HepG2 (cell line): ENCODE data around the gene AP1M2. TPM values are rescaled to one million over a fixed set of nuclear protein-coding genes. Genes with fewer than 3 reads are reported as not detected.
A peak's percentile ranks its signal among the peaks of the same experiment; 100 is the strongest.

Source experiments
- AFF4 ChIP-seq: sonication (generic); formaldehyde crosslinking; IDR thresholded peaks from 2 replicates; pipeline ENCODE4 v1.4.0; 2020; ENCODE audit warnings: missing genetic modification reagents
- ATM ChIP-seq: fragments of 450-650 bp; IDR thresholded peaks from 2 replicates; pipeline ENCODE4 v1.7.1; 2017; ENCODE audit warnings: mild to moderate bottlenecking, borderline replicate concordance
- ETV5 ChIP-seq: IDR thresholded peaks from 2 replicates; pipeline ENCODE4 v1.6.1; 2018; ENCODE audit warnings: missing biosample characterization, missing genetic modification reagents, inconsistent platforms, borderline replicate concordance
- HBP1 ChIP-seq: IDR thresholded peaks from 2 replicates; pipeline ENCODE4 v1.6.1; 2016; ENCODE audit warnings: low read depth, control low read depth
- HNF4A ChIP-seq: sonication (generic); formaldehyde crosslinking; IDR thresholded peaks from 2 replicates; pipeline ENCODE4 v1.4.0; 2020; ENCODE audit warnings: missing genetic modification reagents
- IRX3 ChIP-seq: sonication (generic); formaldehyde crosslinking; IDR thresholded peaks from 2 replicates; pipeline ENCODE4 v1.8.1; 2023; ENCODE audit warnings: mild to moderate bottlenecking, low read depth, missing genetic modification reagents, borderline replicate concordance
- MYC ChIP-seq: sonication (generic); formaldehyde crosslinking; IDR thresholded peaks from 2 replicates; pipeline ENCODE4 v1.9.0; 2021; ENCODE audit warnings: missing genetic modification reagents, borderline replicate concordance
- NFYB ChIP-seq: sonication (generic); formaldehyde crosslinking; IDR thresholded peaks from 2 replicates; pipeline ENCODE4 v1.4.0; 2020; ENCODE audit warnings: missing genetic modification reagents
- NR1H2 ChIP-seq: sonication (generic); formaldehyde crosslinking; IDR thresholded peaks from 2 replicates; pipeline ENCODE4 v1.8.1; 2022; ENCODE audit warnings: low read depth, missing genetic modification reagents, borderline replicate concordance
- PATZ1 ChIP-seq: sonication (generic); formaldehyde crosslinking; IDR thresholded peaks from 2 replicates; pipeline ENCODE4 v1.4.0; 2020; ENCODE audit warnings: missing genetic modification reagents
- RCOR2 ChIP-seq: IDR thresholded peaks from 2 replicates; pipeline ENCODE4 v1.6.1; 2016; ENCODE audit warnings: missing biosample characterization, missing genetic modification reagents
- TARDBP ChIP-seq: sonication (generic); formaldehyde crosslinking; IDR thresholded peaks from 2 replicates; pipeline ENCODE4 v1.8.0; 2022; ENCODE audit warnings: mild to moderate bottlenecking, missing genetic modification reagents
- ZFP36 ChIP-seq: fragments of 150-350 bp; IDR thresholded peaks from 2 replicates; pipeline ENCODE4 v1.6.1; 2018; ENCODE audit warnings: borderline replicate concordance, low read length, low read depth; ENCODE audit not compliant: partially characterized antibody
- ZFP91 ChIP-seq: sonication (generic); formaldehyde crosslinking; IDR thresholded peaks from 2 replicates; pipeline ENCODE4 v1.9.0; 2022; ENCODE audit warnings: missing genetic modification reagents, mild to moderate bottlenecking, borderline replicate concordance
- ZNF121 ChIP-seq: sonication (generic); formaldehyde crosslinking; IDR thresholded peaks from 2 replicates; pipeline ENCODE4 v1.5.0; 2020; ENCODE audit warnings: mild to moderate bottlenecking, missing genetic modification reagents
- ZNF512 ChIP-seq: sonication (generic); formaldehyde crosslinking; IDR thresholded peaks from 2 replicates; pipeline ENCODE4 v1.4.0; 2020; ENCODE audit warnings: mild to moderate bottlenecking, missing genetic modification reagents
- ZNF605 ChIP-seq: sonication (generic); formaldehyde crosslinking; IDR thresholded peaks from 2 replicates; pipeline ENCODE4 v1.8.0; 2022; ENCODE audit warnings: mild to moderate bottlenecking, missing genetic modification reagents
- ZNF629 ChIP-seq: sonication (generic); formaldehyde crosslinking; conservative IDR thresholded peaks from 2 replicates; pipeline ENCODE4 v1.5.0; 2020; ENCODE audit warnings: missing genetic modification reagents
- ZNF790 ChIP-seq: sonication (generic); formaldehyde crosslinking; IDR thresholded peaks from 2 replicates; pipeline ENCODE4 v1.8.0; 2022; ENCODE audit warnings: missing genetic modification reagents, mild to moderate bottlenecking, borderline replicate concordance
- polyA plus RNA-seq, 8 experiments: library from polyadenylated mRNA; depleted of rRNA in 3 of 8; stranded (reverse) in 7 of 8; unstranded in 1 of 8; fragments of >200 nt; fragmentation: Illumina TruSeq in 4 of 8; extraction: Trizol in 4 of 8; gene quantifications; 2 replicates each; pipeline versions ENCODE4 v1.2.1 to v1.2.3, GENCODE V29; 2011 to 2016; ENCODE audit warnings: low read depth in 4 of 8, missing spikeins in 1 of 8, mixed read lengths in 1 of 8; ENCODE audit not compliant: insufficient read depth in 1 of 8
- total RNA-seq, 5 experiments: library from RNA; depleted of rRNA; stranded (reverse); fragments of >200 nt; fragmentation: Illumina TruSeq; extraction: Trizol; gene quantifications; 2 replicates each; pipeline ENCODE4 v1.2.3, GENCODE V29; 2016; ENCODE audit warnings: low read depth in 1 of 5

The AP1M2 gene
- total and polyA plus RNA-seq, 2 of the 13 experiments (the other 11 are each of a cell fraction or from before 2014, with no cell fraction given) = 6.3 to 76.8 TPM

- TF ChIP-seq PATZ1 (peak; percentile 49), ZNF629 (CRISPR knock-in tag) (peak; percentile 99), NR1H2 (CRISPR knock-in tag) (no peak), ZNF512 (CRISPR knock-in tag) (no peak), AFF4 (CRISPR knock-in tag) (no peak), IRX3 (CRISPR knock-in tag) (no peak), HNF4A (CRISPR knock-in tag) (peak; percentile 34; the same call in 1 of the 2 replicates), TARDBP (CRISPR knock-in tag) (peak; percentile 56; the same call in 1 of the 2 replicates), RCOR2 (CRISPR knock-in tag) (peak; percentile 73; the same call in 1 of the 2 replicates), ZNF121 (0 out of 2 replicates have a peak, but pooled peaks have one; percentile 16), MYC (CRISPR knock-in tag) (no peak), ATM (no peak), ZFP36 (no peak), ZNF790 (CRISPR knock-in tag) (no peak), HBP1 (no peak), ZFP91 (peak; percentile 28; the same call in 1 of the 2 replicates), ZNF605 (CRISPR knock-in tag) (0 out of 2 replicates have a peak, but pooled peaks have one; percentile 22), ETV5 (CRISPR knock-in tag) (peak; percentile 30; the same call in 1 of the 2 replicates), NFYB (CRISPR knock-in tag) (no peak)
Measured at GRCh38 chr19:10544242-10544752, 42.8 kb downstream of the AP1M2 start (continued).
